ENCODE results near the gene C6orf118.
A peak's percentile ranks its signal among the peaks of the same experiment; 100 is the strongest.

Gene C6orf118

DNA sequence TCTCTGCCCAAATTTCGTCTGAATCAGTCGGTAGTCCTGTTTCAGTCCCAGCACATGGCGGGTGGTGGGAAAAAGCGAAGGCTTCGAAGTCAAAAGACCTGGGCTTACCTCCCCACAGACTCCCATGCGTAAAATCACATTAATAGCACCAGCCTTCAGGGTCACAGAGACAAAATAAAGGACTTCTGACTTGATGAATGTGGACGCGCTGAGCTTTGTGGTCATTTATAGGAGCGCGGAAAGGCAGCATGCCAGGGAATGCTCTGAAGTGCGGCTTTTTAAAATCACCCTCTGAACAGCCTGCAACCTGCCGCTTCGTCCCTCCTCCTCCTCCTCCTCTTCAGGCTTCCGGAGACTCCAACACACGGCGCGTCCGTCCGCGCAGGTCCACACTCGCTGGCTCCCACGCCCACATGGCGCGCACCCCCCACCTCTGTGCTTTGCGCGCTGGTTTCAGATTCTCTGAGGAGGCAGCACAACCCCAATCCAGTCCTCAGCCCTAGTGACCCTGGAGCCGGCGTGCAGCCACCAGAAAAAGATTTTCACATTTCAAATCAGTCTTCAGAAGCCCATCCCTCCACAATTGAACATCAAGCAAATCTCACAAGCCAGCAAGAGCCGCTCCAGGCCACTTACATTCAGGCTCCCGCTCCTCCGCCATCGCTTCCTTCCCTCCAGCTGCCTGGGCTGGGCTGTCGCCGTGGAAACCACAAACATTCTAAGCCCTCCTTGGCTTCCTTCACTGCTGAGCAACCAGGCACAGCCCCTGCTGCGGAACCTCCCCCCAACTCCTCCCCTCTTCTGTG is at the start of gene C6orf118:
TSS of gene C6orf118 (minus strand) at position 680 of the 806 bp plus-strand sequence. CDS start at position 661, 19 bp downstream.
- TF ChIP-seq, protein P1, sequence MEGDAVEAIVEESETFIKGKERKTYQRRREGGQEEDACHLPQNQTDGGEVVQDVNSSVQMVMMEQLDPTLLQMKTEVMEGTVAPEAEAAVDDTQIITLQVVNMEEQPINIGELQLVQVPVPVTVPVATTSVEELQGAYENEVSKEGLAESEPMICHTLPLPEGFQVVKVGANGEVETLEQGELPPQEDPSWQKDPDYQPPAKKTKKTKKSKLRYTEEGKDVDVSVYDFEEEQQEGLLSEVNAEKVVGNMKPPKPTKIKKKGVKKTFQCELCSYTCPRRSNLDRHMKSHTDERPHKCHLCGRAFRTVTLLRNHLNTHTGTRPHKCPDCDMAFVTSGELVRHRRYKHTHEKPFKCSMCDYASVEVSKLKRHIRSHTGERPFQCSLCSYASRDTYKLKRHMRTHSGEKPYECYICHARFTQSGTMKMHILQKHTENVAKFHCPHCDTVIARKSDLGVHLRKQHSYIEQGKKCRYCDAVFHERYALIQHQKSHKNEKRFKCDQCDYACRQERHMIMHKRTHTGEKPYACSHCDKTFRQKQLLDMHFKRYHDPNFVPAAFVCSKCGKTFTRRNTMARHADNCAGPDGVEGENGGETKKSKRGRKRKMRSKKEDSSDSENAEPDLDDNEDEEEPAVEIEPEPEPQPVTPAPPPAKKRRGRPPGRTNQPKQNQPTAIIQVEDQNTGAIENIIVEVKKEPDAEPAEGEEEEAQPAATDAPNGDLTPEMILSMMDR (IDR thresholded peaks at IDR 0.05; ENCODE audit: low read length, missing control alignments): no peak
- H3K4me3 ChIP-seq (replicated peaks; ENCODE audit: low read depth, low read length): peak within 1 kb of the TSS; percentile 65
- DNase-seq (ENCODE audit: low read depth): peak; percentile 83

DNA sequence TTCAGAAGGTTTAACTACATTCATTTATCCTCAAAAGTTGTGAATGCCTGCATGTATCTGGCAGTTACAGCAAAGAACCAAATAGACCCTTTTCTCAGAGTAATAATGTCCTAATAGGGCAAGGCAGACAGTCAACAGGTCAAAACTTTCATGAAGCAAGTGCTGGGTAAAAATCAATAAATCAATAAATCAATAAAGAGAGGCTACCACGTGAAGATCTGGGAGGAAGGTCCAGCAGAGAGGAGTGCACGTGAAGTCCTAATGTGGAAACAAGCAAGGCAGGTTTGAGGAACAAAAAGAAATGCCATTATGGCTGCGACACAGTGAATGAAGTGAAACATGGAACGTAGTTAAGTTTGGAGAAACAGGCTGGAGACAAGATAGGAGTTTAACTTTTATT is 36.3 kb upstream of the C6orf118 start:
- no peak overlapping the region for H3K4me3 ChIP-seq (replicated peaks; ENCODE audit: low read depth, low read length)
- DNase-seq (ENCODE audit: low read depth): no peak
- TF ChIP-seq, protein P1 (IDR thresholded peaks at IDR 0.05; ENCODE audit: low read length, missing control alignments): no peak

DNA sequence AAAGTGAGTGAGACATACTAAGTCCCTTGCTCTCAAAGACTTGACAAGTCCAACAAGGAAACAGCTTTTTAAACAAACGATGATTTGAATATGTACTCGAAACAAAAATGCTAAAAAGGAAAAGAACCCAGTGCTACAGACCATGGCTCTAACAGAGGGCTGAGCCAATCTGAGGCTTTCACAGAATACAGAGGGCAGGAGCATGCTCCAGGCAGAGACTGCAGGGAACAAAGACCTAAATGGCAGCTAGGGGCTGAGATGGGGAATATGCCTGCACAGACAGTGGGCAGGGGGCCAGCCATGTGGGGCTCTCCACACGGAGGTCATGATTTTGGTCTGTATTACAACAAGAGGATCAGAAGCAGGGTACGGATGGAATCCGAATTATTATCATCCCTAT is 31.1 kb upstream of the C6orf118 start:
- TF ChIP-seq, protein P1 (IDR thresholded peaks at IDR 0.05; ENCODE audit: low read length, missing control alignments): no peak
- no peak for DNase-seq (ENCODE audit: low read depth)
- no peak overlapping the region for H3K4me3 ChIP-seq (replicated peaks; ENCODE audit: low read depth, low read length)

DNA sequence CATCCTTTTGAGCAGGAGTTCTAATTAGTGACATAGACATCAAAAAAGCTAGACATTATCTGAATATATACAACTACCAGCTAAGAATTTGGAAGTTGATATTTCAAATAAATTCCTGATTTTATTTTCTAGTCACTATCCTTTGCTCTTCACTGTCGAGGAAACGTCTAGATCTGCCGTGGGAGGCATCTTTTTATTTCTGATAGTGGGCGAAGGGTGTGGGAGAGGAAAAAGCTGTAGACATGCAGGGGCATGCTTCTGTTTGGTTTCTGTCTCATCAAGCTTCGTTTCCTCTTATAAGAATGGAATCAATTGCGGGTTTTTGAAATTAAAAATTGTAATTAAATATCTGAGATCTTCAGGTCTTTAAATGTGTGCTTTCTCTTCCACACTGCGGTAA is 16.2 kb upstream of the C6orf118 start:
- TF ChIP-seq, protein P1 (IDR thresholded peaks at IDR 0.05; ENCODE audit: low read length, missing control alignments): no peak
- DNase-seq (ENCODE audit: low read depth): no peak
- no peak overlapping the region for H3K4me3 ChIP-seq (replicated peaks; ENCODE audit: low read depth, low read length)

DNA sequence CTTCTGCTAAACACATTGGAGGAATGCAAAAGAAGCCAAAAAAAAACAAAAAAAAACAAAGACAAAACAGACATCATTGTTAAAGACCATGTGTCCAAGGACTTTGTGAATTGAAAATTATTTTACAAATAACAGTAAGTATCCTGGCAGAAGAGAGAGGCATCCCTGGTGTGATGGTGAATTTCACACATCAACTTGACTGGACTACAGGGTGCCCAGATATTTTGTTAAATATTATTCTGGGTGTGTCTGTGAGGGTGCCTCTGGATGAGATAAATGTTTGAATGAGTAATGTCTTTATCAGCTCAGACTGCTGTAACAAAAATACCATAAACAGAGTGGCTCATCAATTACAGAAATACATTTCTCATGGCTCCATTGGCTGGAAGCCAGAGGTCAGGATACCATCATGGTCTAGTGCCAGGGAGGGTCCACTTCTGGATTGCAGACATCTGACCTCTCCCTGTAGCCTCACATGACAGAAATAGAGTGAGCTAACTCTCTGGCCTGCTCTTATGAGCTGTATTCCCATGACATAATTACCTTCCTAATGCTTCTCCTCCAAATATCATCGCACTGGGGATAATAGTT is 12.2 kb upstream of the C6orf118 start:
- H3K4me3 ChIP-seq (replicated peaks; ENCODE audit: low read depth, low read length): no peak overlapping the region
- no peak for DNase-seq (ENCODE audit: low read depth)
- TF ChIP-seq, protein P1 (IDR thresholded peaks at IDR 0.05; ENCODE audit: low read length, missing control alignments): no peak

DNA sequence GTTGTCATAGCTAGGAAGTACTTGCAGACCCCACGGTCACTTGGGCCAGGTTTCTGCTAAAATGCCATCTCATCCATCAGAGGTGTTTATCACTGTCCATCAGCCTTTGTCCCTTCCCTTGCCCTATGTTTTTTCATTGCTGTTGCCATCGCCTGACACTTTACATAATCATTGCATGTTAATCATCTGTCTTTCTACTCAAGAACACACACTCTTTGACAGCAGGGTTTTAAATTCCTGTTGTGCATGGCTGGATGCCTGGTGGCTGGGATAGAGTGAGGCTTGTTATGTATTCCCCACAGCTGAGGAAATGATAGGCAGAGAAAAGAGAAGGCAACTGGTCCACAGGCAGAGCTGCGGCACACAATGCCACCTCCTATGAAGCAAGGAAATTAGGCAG is 11.7 kb upstream of the C6orf118 start:
- TF ChIP-seq, protein P1 (IDR thresholded peaks at IDR 0.05; ENCODE audit: low read length, missing control alignments): no peak

More for the DNA sequence above, 11.7 kb upstream of the C6orf118 start:
- no peak overlapping the region for H3K4me3 ChIP-seq (replicated peaks; ENCODE audit: low read depth, low read length)
- no peak for DNase-seq (ENCODE audit: low read depth)

All from fibroblast of pulmonary artery (primary cell).